Measurements from ENCODE around the gene ZNF853.

The ZNF853 gene

GRCh38 chr7:6649241-6649961 lies 34.0 kb downstream of the ZNF853 start:
- H3K4me1 ChIP-seq (ENCODE audit: control insufficient read depth, low read depth, low read length): no peaks in the 10 kb centered on the region
- no peak overlapping the region for H3K27ac ChIP-seq (ENCODE audit: low read length)
- H3K4me3 ChIP-seq (ENCODE audit: low read length): no peak overlapping the region
- H3K36me3 ChIP-seq (ENCODE audit: control insufficient read depth, low read depth, low read length): no peaks in the 10 kb centered on the region
- no peaks in the 10 kb centered on the region for H3K9me3 ChIP-seq (ENCODE audit: control insufficient read depth, low read depth, low read length)
- no peaks in the 10 kb centered on the region for H3K27me3 ChIP-seq (ENCODE audit: control insufficient read depth, insufficient read depth, low read length)
- H3K9ac ChIP-seq (ENCODE audit: low read length): no peak overlapping the region

GRCh38 chr7:6650086-6650485 lies 34.7 kb downstream of the ZNF853 start:
- Histone ChIP-seq H3K9me3 (ENCODE audit: control insufficient read depth, low read depth, low read length) (no peaks in the 10 kb centered on the region), H3K36me3 (ENCODE audit: control insufficient read depth, low read depth, low read length) (no peaks in the 10 kb centered on the region), H3K27me3 (ENCODE audit: control insufficient read depth, insufficient read depth, low read length) (no peaks in the 10 kb centered on the region), H3K4me1 (ENCODE audit: control insufficient read depth, low read depth, low read length) (no peaks in the 10 kb centered on the region), H3K27ac (ENCODE audit: low read length) (no peak overlapping the region), H3K4me3 (ENCODE audit: low read length) (no peak overlapping the region), H3K9ac (ENCODE audit: low read length) (no peak overlapping the region)

DNA sequence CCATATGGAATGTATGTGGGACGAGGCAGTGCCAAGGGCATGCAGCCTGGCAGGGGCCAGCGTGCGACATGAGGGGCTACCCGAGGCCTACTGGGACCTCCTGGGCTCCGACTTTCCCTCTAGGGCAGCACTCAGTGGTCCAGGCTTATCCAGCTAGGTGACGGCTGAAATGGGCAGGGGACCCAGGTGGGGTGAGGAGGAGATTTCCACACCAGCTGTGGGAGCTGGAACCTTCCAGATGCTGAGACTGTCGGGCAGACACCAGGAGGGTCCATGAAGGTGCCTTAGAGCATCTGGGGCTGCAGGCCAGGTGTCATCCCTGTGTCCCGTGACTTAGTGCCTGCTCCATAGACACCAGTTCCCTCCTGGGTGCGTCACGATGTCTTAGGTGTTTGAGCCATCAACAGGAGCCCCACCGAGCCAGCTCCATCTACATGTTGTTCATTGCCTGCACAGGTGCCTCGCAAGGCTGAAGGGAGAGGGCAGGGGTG lies 35.2 kb downstream of the ZNF853 start:
- no peaks in the 10 kb centered on the region for H3K9me3 ChIP-seq (ENCODE audit: control insufficient read depth, low read depth, low read length)
- H3K27me3 ChIP-seq (ENCODE audit: control insufficient read depth, insufficient read depth, low read length): no peaks in the 10 kb centered on the region
- no peak overlapping the region for H3K9ac ChIP-seq (ENCODE audit: low read length)
- H3K36me3 ChIP-seq (ENCODE audit: control insufficient read depth, low read depth, low read length): no peaks in the 10 kb centered on the region
- H3K4me1 ChIP-seq (ENCODE audit: control insufficient read depth, low read depth, low read length): no peaks in the 10 kb centered on the region
- H3K4me3 ChIP-seq (ENCODE audit: low read length): no peak overlapping the region
- H3K27ac ChIP-seq (ENCODE audit: low read length): no peak overlapping the region

DNA sequence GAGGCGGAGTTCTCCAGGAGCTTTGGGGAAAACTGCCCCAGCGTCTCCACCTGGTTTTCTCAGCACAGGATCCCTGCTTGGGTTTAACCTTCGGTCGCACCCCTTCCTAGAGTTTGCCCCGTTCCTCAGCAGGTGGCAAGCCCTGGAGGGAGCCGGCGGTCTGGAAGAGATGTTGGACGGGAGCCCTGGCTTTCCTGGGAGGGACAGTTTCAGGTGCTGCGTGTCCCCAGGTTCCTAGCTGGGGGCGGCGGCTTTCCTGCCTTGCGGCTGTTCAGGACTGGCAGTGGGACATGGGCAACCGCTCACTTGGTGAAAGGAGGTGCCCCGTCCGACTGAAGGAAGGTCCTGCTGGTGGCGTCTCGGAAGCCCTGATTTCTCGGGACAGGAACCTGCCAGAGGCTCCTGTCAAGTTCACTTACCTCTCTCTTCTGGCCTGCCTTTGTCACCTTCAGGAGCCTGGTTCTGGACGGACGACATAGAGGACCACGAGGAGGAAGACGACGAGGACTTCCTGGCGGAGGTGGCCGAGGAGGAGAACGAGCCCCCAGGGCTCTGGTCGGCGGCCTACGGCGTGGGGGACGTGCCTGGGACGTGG lies 36.5 kb downstream of the ZNF853 start:
- no peaks in the 10 kb centered on the region for H3K9me3 ChIP-seq (ENCODE audit: control insufficient read depth, low read depth, low read length)
- no peak overlapping the region for H3K4me3 ChIP-seq (ENCODE audit: low read length)
- no peaks in the 10 kb centered on the region for H3K36me3 ChIP-seq (ENCODE audit: control insufficient read depth, low read depth, low read length)

GRCh38 chr7:6652446-6653011 lies 37.1 kb downstream of the ZNF853 start:
- H3K9ac ChIP-seq (ENCODE audit: low read length): no peak overlapping the region
- H3K9me3 ChIP-seq (ENCODE audit: control insufficient read depth, low read depth, low read length): no peaks in the 10 kb centered on the region
- H3K27ac ChIP-seq (ENCODE audit: low read length): no peak overlapping the region
- H3K4me3 ChIP-seq (ENCODE audit: low read length): no peak overlapping the region
- H3K27me3 ChIP-seq (ENCODE audit: control insufficient read depth, insufficient read depth, low read length): no peaks in the 10 kb centered on the region
- no peaks in the 10 kb centered on the region for H3K36me3 ChIP-seq (ENCODE audit: control insufficient read depth, low read depth, low read length)
- H3K4me1 ChIP-seq (ENCODE audit: control insufficient read depth, low read depth, low read length): no peaks in the 10 kb centered on the region

More for the DNA sequence above, 36.5 kb downstream of the ZNF853 start:
- H3K27me3 ChIP-seq (ENCODE audit: control insufficient read depth, insufficient read depth, low read length): no peaks in the 10 kb centered on the region
- no peaks in the 10 kb centered on the region for H3K4me1 ChIP-seq (ENCODE audit: control insufficient read depth, low read depth, low read length)
- no peak overlapping the region for H3K27ac ChIP-seq (ENCODE audit: low read length)
- no peak overlapping the region for H3K9ac ChIP-seq (ENCODE audit: low read length)

GRCh38 chr7:6653071-6654003 lies 37.9 kb downstream of the ZNF853 start:
- Histone ChIP-seq H3K4me1 (ENCODE audit: control insufficient read depth, low read depth, low read length) (no peaks in the 10 kb centered on the region), H3K36me3 (ENCODE audit: control insufficient read depth, low read depth, low read length) (no peaks in the 10 kb centered on the region), H3K27ac (ENCODE audit: low read length) (no peak overlapping the region), H3K4me3 (ENCODE audit: low read length) (no peak overlapping the region), H3K27me3 (ENCODE audit: control insufficient read depth, insufficient read depth, low read length) (no peaks in the 10 kb centered on the region), H3K9me3 (ENCODE audit: control insufficient read depth, low read depth, low read length) (no peaks in the 10 kb centered on the region), H3K9ac (ENCODE audit: low read length) (no peak overlapping the region)

DNA sequence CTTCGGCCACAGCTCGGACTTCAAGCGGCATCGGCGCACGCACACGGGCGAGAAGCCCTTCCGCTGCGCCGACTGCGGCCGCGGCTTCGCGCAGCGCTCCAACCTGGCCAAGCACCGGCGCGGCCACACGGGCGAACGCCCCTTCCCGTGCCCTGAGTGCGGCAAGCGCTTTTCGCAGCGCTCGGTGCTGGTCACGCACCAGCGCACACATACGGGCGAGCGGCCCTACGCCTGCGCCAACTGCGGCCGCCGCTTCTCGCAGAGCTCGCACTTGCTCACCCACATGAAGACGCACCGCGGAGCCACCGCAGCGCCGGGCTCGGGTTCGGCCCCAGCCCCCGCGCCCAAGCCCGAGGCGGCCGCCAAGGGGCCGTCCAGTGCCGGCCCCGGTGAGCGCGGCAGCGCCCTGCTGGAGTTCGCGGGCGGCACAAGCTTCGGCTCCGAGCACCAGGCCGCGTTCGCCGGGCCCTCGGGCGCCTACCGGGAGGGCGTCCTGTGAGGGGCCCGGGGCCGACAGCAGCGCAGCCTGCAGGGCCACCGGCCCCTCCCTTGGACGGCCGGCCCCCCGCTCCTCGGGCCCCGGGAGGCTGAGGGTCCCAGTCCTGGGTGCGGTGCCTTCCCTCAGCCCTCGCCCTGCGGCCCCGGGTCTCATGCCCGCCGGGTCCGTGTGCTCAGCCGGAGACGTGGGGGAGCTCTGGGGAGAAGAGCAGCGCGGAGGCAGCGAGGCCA lies 38.9 kb downstream of the ZNF853 start:
- no peak overlapping the region for H3K27ac ChIP-seq (ENCODE audit: low read length)
- H3K9me3 ChIP-seq (ENCODE audit: control insufficient read depth, low read depth, low read length): no peaks in the 10 kb centered on the region
- H3K9ac ChIP-seq (ENCODE audit: low read length): no peak overlapping the region
- no peaks in the 10 kb centered on the region for H3K36me3 ChIP-seq (ENCODE audit: control insufficient read depth, low read depth, low read length)
- no peaks in the 10 kb centered on the region for H3K4me1 ChIP-seq (ENCODE audit: control insufficient read depth, low read depth, low read length)
- H3K4me3 ChIP-seq (ENCODE audit: low read length): no peak overlapping the region
- H3K27me3 ChIP-seq (ENCODE audit: control insufficient read depth, insufficient read depth, low read length): no peaks in the 10 kb centered on the region

DNA sequence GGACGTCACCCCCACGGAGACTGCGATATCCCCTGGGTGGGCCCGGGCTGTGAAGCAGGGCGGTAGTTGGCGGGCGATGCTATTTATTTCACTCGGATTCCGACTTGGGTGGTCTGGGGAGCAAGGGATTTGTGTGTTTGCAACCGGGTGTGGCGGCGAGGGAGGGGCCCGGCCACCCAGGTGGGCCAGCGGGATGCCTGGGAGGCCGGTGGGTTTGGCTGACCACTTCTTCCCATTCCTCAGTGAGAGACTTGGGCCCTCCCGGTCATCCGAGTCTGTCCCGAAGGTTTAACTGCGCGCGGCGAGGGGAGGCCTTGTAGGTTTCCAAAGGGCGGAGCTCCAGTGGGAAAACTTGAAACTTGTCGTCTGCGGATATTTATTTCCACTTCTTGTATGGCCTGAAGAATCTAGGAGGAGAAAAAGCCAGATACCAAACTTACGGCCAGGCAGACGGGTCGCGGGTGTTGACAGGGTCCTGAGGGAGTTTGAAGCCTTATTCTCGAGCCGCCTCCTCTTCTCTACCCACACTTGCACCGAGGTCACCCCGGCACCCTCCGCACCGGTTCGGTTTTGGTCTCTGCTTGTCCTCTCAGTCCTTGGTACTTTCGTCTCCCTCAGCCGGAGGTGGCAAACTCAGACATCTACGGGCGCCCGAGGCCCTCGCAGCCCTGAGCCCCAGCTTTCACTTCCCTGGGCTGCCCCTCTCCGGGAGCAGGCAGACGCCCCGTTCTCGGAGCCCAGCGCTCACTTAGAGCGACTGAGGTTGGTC lies 39.6 kb downstream of the ZNF853 start:
- Histone ChIP-seq H3K27me3 (ENCODE audit: control insufficient read depth, insufficient read depth, low read length) (no peaks in the 10 kb centered on the region), H3K27ac (ENCODE audit: low read length) (no peak overlapping the region), H3K9ac (ENCODE audit: low read length) (no peak overlapping the region), H3K4me3 (ENCODE audit: low read length) (no peak overlapping the region), H3K36me3 (ENCODE audit: control insufficient read depth, low read depth, low read length) (no peaks in the 10 kb centered on the region), H3K4me1 (ENCODE audit: control insufficient read depth, low read depth, low read length) (no peaks in the 10 kb centered on the region), H3K9me3 (ENCODE audit: control insufficient read depth, low read depth, low read length) (no peaks in the 10 kb centered on the region)

- no peaks in the 10 kb centered on the region for H3K36me3 ChIP-seq (ENCODE audit: control insufficient read depth, low read depth, low read length)
- no peaks in the 10 kb centered on the region for H3K4me1 ChIP-seq (ENCODE audit: control insufficient read depth, low read depth, low read length)
- no peak overlapping the region for H3K4me3 ChIP-seq (ENCODE audit: low read length)
- no peak overlapping the region for H3K27ac ChIP-seq (ENCODE audit: low read length)
- no peaks in the 10 kb centered on the region for H3K27me3 ChIP-seq (ENCODE audit: control insufficient read depth, insufficient read depth, low read length)
- H3K9me3 ChIP-seq (ENCODE audit: control insufficient read depth, low read depth, low read length): no peaks in the 10 kb centered on the region
- no peak overlapping the region for H3K9ac ChIP-seq (ENCODE audit: low read length)
Measured at GRCh38 chr7:6655636-6656385, 40.4 kb downstream of the ZNF853 start.

DNA sequence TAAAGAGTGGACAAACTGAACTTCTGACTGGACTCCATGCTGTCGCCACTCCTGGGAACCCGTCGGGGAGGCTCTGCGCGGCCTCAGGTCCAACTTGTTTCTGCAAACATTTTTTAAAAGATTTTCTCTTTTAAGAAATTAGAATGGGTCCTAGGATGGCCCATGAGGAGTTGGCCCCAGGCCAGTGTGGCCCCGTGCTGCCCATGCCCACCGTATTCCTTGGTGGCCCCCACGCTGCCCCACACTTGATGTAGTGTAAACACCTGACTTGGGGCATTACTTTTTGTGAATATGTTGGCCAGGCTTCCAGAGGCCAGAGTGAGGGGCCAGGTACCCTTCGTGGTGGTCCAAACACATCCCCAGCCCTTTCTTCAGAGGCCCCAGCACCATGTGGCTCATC lies 41.0 kb downstream of the ZNF853 start:
- no peak overlapping the region for H3K27ac ChIP-seq (ENCODE audit: low read length)
- no peaks in the 10 kb centered on the region for H3K9me3 ChIP-seq (ENCODE audit: control insufficient read depth, low read depth, low read length)
- no peaks in the 10 kb centered on the region for H3K4me1 ChIP-seq (ENCODE audit: control insufficient read depth, low read depth, low read length)
- H3K9ac ChIP-seq (ENCODE audit: low read length): no peak overlapping the region
- no peaks in the 10 kb centered on the region for H3K36me3 ChIP-seq (ENCODE audit: control insufficient read depth, low read depth, low read length)
- no peak overlapping the region for H3K4me3 ChIP-seq (ENCODE audit: low read length)
- no peaks in the 10 kb centered on the region for H3K27me3 ChIP-seq (ENCODE audit: control insufficient read depth, insufficient read depth, low read length)

Measured in iPS-18a (cell line).